Coronary artery (tissue), 2 donors: Measurements from ENCODE around the gene CYCS.

Experiments used
- DNase-seq: peaks from one replicate; pipeline ENCODE4 v3.0.0-alpha.2; 2017; ENCODE audit warnings: low spot score
- H3K27ac ChIP-seq, 2 donors: fragments of 200-600 bp; sonication (generic); one replicate each; pipeline ENCODE4 v1.5.1; 2016 to 2019
- H3K4me3 ChIP-seq: fragments of 200-600 bp; sonication (generic); 2 replicates; pipeline ENCODE4 v1.5.1; 2016; ENCODE audit warnings: mild to moderate bottlenecking, moderate library complexity
- TF ChIP-seq, protein P1 (sequence below): fragments of 200-600 bp; sonication (generic); IDR thresholded peaks from one replicate; pipeline ENCODE4 v1.5.1; 2019; ENCODE audit warnings: antibody characterized with exemption

The CYCS gene

DNA sequence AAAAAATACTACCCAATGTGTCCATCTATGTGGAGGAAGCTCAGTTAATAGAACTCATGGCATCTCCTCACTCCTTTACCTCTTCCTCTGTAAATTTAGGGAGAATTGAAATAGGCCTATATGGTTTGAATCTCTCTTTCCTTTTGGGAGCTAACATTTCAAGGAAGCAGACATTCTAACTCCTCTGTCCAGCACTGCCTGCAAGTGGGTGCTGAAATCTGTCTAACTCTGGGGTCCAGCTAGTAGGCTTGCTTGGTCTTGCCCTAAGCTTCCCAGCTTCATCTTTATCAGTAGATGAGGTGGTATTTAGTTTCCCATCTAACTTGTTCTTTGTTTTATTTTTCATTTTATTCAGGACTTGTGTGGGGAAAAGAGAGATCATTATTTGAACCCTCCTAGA is 23.2 kb downstream of the CYCS start:
- no peak for DNase-seq
- Histone ChIP-seq H3K27ac (no peak overlapping the region), H3K4me3 (no peak overlapping the region)
- TF ChIP-seq, protein P1, sequence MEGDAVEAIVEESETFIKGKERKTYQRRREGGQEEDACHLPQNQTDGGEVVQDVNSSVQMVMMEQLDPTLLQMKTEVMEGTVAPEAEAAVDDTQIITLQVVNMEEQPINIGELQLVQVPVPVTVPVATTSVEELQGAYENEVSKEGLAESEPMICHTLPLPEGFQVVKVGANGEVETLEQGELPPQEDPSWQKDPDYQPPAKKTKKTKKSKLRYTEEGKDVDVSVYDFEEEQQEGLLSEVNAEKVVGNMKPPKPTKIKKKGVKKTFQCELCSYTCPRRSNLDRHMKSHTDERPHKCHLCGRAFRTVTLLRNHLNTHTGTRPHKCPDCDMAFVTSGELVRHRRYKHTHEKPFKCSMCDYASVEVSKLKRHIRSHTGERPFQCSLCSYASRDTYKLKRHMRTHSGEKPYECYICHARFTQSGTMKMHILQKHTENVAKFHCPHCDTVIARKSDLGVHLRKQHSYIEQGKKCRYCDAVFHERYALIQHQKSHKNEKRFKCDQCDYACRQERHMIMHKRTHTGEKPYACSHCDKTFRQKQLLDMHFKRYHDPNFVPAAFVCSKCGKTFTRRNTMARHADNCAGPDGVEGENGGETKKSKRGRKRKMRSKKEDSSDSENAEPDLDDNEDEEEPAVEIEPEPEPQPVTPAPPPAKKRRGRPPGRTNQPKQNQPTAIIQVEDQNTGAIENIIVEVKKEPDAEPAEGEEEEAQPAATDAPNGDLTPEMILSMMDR: no peak

- TF ChIP-seq, protein P1: no peak
- no peak for DNase-seq
- no peak overlapping the region for H3K4me3 ChIP-seq
- no peak overlapping the region for H3K27ac ChIP-seq
Measured at GRCh38 chr7:25098096-25099046, 26.7 kb downstream of the CYCS start.

GRCh38 chr7:25095516-25096345 is 29.3 kb downstream of the CYCS start:
- TF ChIP-seq, protein P1: no peak
- DNase-seq: no peak
- H3K4me3 ChIP-seq: no peak overlapping the region
- H3K27ac ChIP-seq: no peak overlapping the region

DNA sequence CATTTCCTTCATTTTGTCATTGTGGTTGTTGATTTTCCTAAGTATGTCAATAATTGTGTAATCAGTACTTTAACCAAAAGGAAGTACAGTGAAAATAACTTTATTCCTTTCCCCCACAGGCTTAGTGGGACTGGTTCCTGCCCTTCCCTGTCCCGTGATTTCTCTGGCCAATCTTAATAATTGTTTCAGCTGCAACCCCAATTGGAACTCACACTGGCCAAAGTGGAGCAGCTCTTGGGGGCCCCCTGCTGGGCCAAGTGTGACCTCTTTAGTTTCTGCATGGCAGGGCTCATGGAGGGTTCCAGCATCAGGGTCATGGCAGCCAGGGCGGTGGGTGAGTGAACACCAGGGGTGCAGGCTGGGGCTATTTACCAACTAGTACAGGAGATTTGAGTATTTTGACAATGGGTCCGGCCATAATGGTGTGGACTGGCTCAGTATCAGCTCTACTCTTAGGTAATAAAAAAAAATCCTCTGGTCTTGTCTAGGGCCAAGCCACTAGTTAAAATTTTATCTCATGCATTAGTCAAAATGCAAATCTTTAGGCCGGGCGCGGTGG is 31.7 kb downstream of the CYCS start:
- TF ChIP-seq, protein P1: peak; percentile 44
- H3K27ac ChIP-seq: no peak overlapping the region
- peak; percentile 75 for DNase-seq

GRCh38 chr7:25091779-25092178 is 33.3 kb downstream of the CYCS start:
- TF ChIP-seq, protein P1: no peak
- no peak for DNase-seq
- Histone ChIP-seq H3K27ac (no peak overlapping the region), H3K4me3 (no peak overlapping the region)

More for the DNA sequence above, 31.7 kb downstream of the CYCS start:
- no peak overlapping the region for H3K4me3 ChIP-seq

DNA sequence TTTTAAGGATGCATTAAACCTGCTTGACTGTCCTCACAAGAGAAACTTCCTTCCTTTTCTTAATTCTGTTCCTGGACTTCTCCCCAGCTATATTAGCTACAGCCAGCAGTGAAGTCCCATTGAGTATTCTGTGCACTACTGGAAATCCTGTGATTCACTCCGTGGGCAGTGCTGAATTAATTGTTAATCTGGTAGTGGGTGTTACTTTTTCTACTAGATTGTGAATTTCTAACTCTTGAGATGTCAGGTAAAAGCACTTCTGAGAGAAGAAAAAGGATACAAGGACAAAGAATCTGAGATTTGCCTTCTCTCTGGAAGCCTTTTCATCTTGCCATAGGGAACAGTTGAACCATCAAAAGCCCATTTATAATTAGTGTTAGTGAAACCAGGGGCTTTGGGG is 33.9 kb downstream of the CYCS start:
- no peak for DNase-seq
- Histone ChIP-seq H3K27ac (no peak overlapping the region), H3K4me3 (no peak overlapping the region)
- TF ChIP-seq, protein P1: no peak
